BJ (cell line): Measurements from ENCODE around the gene ST7. TPM values are rescaled to one million over a fixed set of nuclear protein-coding genes. Genes with fewer than 3 reads are reported as not detected.

Source experiments
- CTCF ChIA-PET: fragments of 350-600 bp; formaldehyde crosslinking; extraction: SDS; loops from one replicate; lab custom pipeline; 2021; ENCODE audit warnings: antibody characterized with exemption, inconsistent platforms; lab: Yijun Ruan, JAX
- POLR2A ChIA-PET: fragments of 300-600 bp; sonication (Branson Sonifier 250); formaldehyde crosslinking; extraction: SDS; loops from one replicate; lab custom pipeline; 2021; ENCODE audit warnings: antibody characterized with exemption; lab: Charles Lee
- DNase-seq: peaks from one replicate; pipeline ENCODE4 v3.0.0-alpha.2; 2011; ENCODE audit warnings: low read depth
- H3K27me3 ChIP-seq: 2 replicates; pipeline ENCODE4 v1.6.0; 2011; ENCODE audit warnings: low read length; ENCODE audit not compliant: control insufficient read depth, insufficient read depth
- H3K36me3 ChIP-seq: 2 replicates; pipeline ENCODE4 v1.5.1; 2011; ENCODE audit warnings: low read length; ENCODE audit not compliant: control insufficient read depth, insufficient read depth
- H3K4me3 ChIP-seq: 2 replicates; pipeline ENCODE4 v1.5.1; 2011; ENCODE audit warnings: low read depth, mild to moderate bottlenecking, control low read depth, low read length
- CTCF ChIP-seq: IDR thresholded peaks from 2 replicates; pipeline ENCODE4 v1.5.1; 2011; ENCODE audit warnings: low read depth, mild to moderate bottlenecking, control low read depth, inconsistent platforms, low read length, moderate library complexity; ENCODE audit not compliant: insufficient read depth
- polyA plus RNA-seq: library from polyadenylated mRNA; depleted of rRNA; stranded (reverse); fragments of >200 nt; gene quantifications from 2 replicates; pipeline ENCODE4 v1.2.3, GENCODE V29; 2011

The ST7 gene
- polyA plus RNA-seq, 1 experiment: 16.0 TPM

GRCh38 chr7:117038408-117038807 lies 85.1 kb downstream of the ST7 start:
- ChIA-PET CTCF (no interaction called here), POLR2A (no interaction called here)
- Histone ChIP-seq H3K36me3 (no peaks in the 10 kb centered on the region), H3K4me3 (no peak overlapping the region), H3K27me3 (no peaks in the 10 kb centered on the region)
- no peak for DNase-seq
- no peak for TF ChIP-seq CTCF

DNA sequence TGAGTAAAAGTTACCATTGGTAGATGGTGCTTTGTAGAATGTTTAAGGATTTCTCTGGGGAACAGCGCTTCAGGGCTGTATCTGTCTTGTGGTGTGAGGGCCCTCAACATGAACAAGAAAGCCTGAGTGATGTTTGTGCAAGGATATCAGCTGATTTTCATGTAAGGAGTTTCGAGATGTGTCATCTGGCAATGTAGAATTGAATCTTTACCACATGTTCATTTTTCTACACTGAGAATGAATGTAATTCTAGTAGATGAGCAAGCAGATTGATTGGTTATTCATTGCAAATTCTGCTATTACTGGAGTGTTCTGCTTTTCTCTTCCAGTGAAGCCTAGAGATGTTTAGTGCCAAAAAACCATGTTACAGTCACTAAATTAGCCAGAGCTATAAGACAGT lies 87.7 kb downstream of the ST7 start:
- ChIA-PET POLR2A (no interaction called here), CTCF (interaction anchor here (0.5 kb wide), 1 partner anchor 19 kb away, joined by 3 read pairs; no protein-coding TSS in a partner anchor)
- Histone ChIP-seq H3K4me3 (no peak overlapping the region), H3K36me3 (no peaks in the 10 kb centered on the region), H3K27me3 (no peaks in the 10 kb centered on the region)
- no peak for DNase-seq
- no peak for TF ChIP-seq CTCF

DNA sequence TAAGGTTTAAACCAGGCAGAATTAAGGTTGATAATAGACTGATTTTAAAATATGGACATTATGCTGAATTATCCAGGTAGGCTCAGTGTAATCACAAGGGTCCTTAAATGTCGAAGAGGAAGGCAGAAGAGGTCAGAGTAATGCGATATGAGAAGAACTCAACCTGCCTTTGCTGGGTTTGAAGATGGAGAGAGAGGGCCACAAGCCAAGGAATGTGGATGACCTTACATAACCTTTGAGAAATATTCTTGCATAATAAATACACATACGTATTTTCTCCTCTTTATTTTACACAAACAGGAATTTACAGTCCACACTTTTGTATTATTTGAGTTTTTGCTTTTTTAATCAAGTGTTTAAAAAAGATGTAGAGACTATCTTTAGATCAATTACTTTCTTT lies 88.5 kb downstream of the ST7 start:
- ChIA-PET POLR2A (no interaction called here), CTCF (interaction anchor here (0.5 kb wide), 1 partner anchor 18 kb away, joined by 3 read pairs; no protein-coding TSS in a partner anchor)
- H3K4me3 ChIP-seq: no peak overlapping the region
- H3K36me3 ChIP-seq: no peaks in the 10 kb centered on the region
- no peaks in the 10 kb centered on the region for H3K27me3 ChIP-seq
- no peak for DNase-seq
- no peak for TF ChIP-seq CTCF

DNA sequence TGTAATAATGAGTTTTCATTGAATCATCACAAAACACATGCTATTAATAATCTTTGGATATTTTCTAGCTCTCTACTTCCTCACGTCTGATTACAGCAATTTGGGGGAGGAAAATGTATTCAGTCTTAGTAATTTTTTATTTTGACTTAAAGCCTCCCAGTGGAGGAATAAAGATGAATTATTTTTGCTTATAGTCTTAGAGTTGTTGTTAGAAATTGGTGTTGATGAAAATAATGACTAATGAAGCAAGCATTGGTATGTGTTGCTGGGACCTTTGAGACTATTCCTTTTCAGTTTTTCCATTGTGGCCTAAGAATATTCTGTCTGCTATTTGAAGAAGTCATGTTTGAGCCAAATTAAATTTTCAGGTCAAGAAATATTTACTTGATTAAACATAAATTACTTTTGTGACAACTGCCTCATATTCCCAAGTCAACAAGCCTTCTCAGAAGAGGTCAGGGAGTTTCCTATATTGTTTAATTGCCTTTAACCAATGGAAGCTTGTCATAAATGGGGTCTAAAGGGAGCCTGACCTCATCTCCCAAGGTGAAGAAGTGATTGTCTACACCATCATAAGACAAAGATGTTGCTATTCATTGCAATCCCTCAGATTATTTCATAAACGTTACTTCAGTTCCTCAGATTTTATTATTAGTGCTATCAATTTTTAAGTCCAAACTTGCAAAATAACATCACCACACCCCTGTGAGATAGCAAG lies 90.0 kb downstream of the ST7 start:
- ChIA-PET CTCF (no interaction called here), POLR2A (no interaction called here)
- Histone ChIP-seq H3K4me3 (no peak overlapping the region), H3K36me3 (no peaks in the 10 kb centered on the region), H3K27me3 (no peaks in the 10 kb centered on the region)
- no peak for DNase-seq
- no peak for TF ChIP-seq CTCF

GRCh38 chr7:117044664-117045063 lies 91.4 kb downstream of the ST7 start:
- CTCF ChIA-PET: interaction anchor here (1.3 kb wide), 1 partner anchor 59 kb away, joined by 5 read pairs; no protein-coding TSS in a partner anchor
- Histone ChIP-seq H3K4me3 (no peak overlapping the region), H3K27me3 (no peaks in the 10 kb centered on the region), H3K36me3 (no peaks in the 10 kb centered on the region)
- POLR2A ChIA-PET: no interaction called here
- no peak for TF ChIP-seq CTCF
- no peak for DNase-seq
